CD14-positive monocyte (primary cell): ENCODE results near the gene ADIRF. TPM values are rescaled to one million over a fixed set of nuclear protein-coding genes. Genes with fewer than 3 reads are reported as not detected.
"Not testable (repeated sequence)": the region's sequence is repeated elsewhere in the genome, so short reads cannot be mapped to it uniquely, and the experiment has no call there.

Source experiments
- DNase-seq, 3 donors: peaks; one replicate each; pipeline ENCODE4 v3.0.0-alpha.2; 2011 to 2022
- H2AFZ ChIP-seq: 2 replicates; pipeline ENCODE4 v1.6.0; 2012; ENCODE audit warnings: mild to moderate bottlenecking, low read depth, low read length, inconsistent platforms; ENCODE audit not compliant: insufficient read depth, poor library complexity, severe bottlenecking
- H3K27ac ChIP-seq, 2 donors: 1 replicate in 1 of 2; 2 replicates in 1 of 2; pipeline ENCODE4 v1.5.1; 2012 to 2013; ENCODE audit warnings: low read length in 2 of 2, control low read depth in 1 of 2, inconsistent platforms in 1 of 2, low read depth in 1 of 2, mild to moderate bottlenecking in 1 of 2
- H3K27me3 ChIP-seq, 2 donors: one replicate each; pipeline versions ENCODE4 v1.6.0 to v1.6.1; 2011 to 2013; ENCODE audit warnings: low read length in 2 of 2; ENCODE audit not compliant: control insufficient read depth in 2 of 2, insufficient read depth in 2 of 2
- H3K36me3 ChIP-seq, 2 donors: replicated peaks in 1 of 2; 1 replicate in 1 of 2; 2 replicates in 1 of 2; pipeline versions ENCODE4 v1.5.1 to v1.6.1; 2012 to 2013; ENCODE audit warnings: low read length in 2 of 2, control low read depth in 1 of 2, inconsistent platforms in 1 of 2, mild to moderate bottlenecking in 1 of 2; ENCODE audit not compliant: insufficient read depth in 2 of 2, control insufficient read depth in 1 of 2
- H3K4me1 ChIP-seq, 2 donors: 1 replicate in 1 of 2; 2 replicates in 1 of 2; pipeline versions ENCODE4 v1.5.1 to v1.6.1; 2012 to 2013; ENCODE audit warnings: low read length in 2 of 2, control low read depth in 1 of 2, inconsistent platforms in 1 of 2, mild to moderate bottlenecking in 1 of 2, moderate library complexity in 1 of 2; ENCODE audit not compliant: insufficient read depth in 2 of 2, control insufficient read depth in 1 of 2
- H3K4me2 ChIP-seq: replicated peaks from 2 replicates; pipeline ENCODE3; 2012; ENCODE audit warnings: low read length, moderate library complexity, mild to moderate bottlenecking; ENCODE audit not compliant: poor library complexity, severe bottlenecking; ENCODE audit errors: extremely low read depth
- H3K4me3 ChIP-seq, 3 experiments: fragments of 200-600 bp in 1 of 3; sonication (generic) in 1 of 3; replicated peaks in 1 of 3; 1 replicate in 2 of 3; 2 replicates in 1 of 3; pipeline ENCODE4 v1.5.1; 2011 to 2013; ENCODE audit warnings: low read length in 3 of 3, mild to moderate bottlenecking in 3 of 3, control low read depth in 2 of 3, low read depth in 2 of 3, inconsistent platforms in 1 of 3, moderate library complexity in 1 of 3
- H3K79me2 ChIP-seq: 2 replicates; pipeline ENCODE4 v1.6.0; 2012; ENCODE audit warnings: mild to moderate bottlenecking, control low read depth, inconsistent platforms, low read length, moderate library complexity; ENCODE audit not compliant: insufficient read depth
- H3K9ac ChIP-seq: 2 replicates; pipeline ENCODE4 v1.6.0; 2017; ENCODE audit warnings: low read length, mild to moderate bottlenecking; ENCODE audit not compliant: insufficient read depth, poor library complexity, severe bottlenecking
- H3K9me3 ChIP-seq, 2 donors: replicated peaks in 1 of 2; 1 replicate in 1 of 2; 2 replicates in 1 of 2; pipeline versions ENCODE4 v1.5.1 to v1.6.1; 2012 to 2013; ENCODE audit warnings: low read length in 2 of 2, control low read depth in 1 of 2; ENCODE audit not compliant: control insufficient read depth in 1 of 2, insufficient read depth in 1 of 2
- H4K20me1 ChIP-seq: 2 replicates; pipeline ENCODE4 v1.6.0; 2012; ENCODE audit warnings: mild to moderate bottlenecking, low read length, control low read depth, moderate library complexity; ENCODE audit not compliant: insufficient read depth
- H3K27ac Mint-ChIP-seq, 7 donors: one replicate each; pipeline ENCODE4 v1.8.0; 2020; ENCODE audit warnings: mild to moderate bottlenecking in 7 of 7, mixed read lengths in 7 of 7, moderate library complexity in 6 of 7, inconsistent platforms in 2 of 7
- H3K27me3 Mint-ChIP-seq, 3 donors: one replicate each; pipeline ENCODE4 v1.8.0; 2021 to 2022; ENCODE audit warnings: low read depth in 3 of 3, mild to moderate bottlenecking in 3 of 3, mixed read lengths in 3 of 3, moderate library complexity in 3 of 3, inconsistent platforms in 1 of 3
- H3K36me3 Mint-ChIP-seq, 2 donors: one replicate each; pipeline ENCODE4 v1.8.0; 2020; ENCODE audit warnings: mixed read lengths in 2 of 2, inconsistent platforms in 1 of 2, mild to moderate bottlenecking in 1 of 2
- H3K4me1 Mint-ChIP-seq: one replicate; pipeline ENCODE4 v1.8.0; 2020; ENCODE audit warnings: mild to moderate bottlenecking, mixed read lengths
- H3K4me3 Mint-ChIP-seq, 2 donors: one replicate each; pipeline ENCODE4 v1.8.0; 2020; ENCODE audit warnings: mild to moderate bottlenecking in 2 of 2, mixed read lengths in 2 of 2, moderate library complexity in 1 of 2
- H3K9me3 Mint-ChIP-seq, 7 donors: one replicate each; pipeline ENCODE4 v1.8.0; 2020 to 2022; ENCODE audit warnings: mixed read lengths in 7 of 7, mild to moderate bottlenecking in 6 of 7, moderate library complexity in 6 of 7, inconsistent platforms in 2 of 7
- CTCF ChIP-seq: fragments of 200-600 bp; IDR thresholded peaks from one replicate; pipeline ENCODE4 v1.8.0; 2022; ENCODE audit warnings: antibody characterized with exemption, mild to moderate bottlenecking
- WGBS: methylation state at CpG from one replicate; pipeline ENCODE4 v1.1.5; 2013; ENCODE audit warnings: missing lambda C conversion rate; ENCODE audit not compliant: insufficient coverage; 5-methylcytosine and 5-hydroxymethylcytosine counted together
- intact Hi-C, 2 donors: fragments of 100-400 bp; cut with micrococcal nuclease; formaldehyde crosslinking; loops; one replicate each; pipeline versions ENCODE4 v1.15.0 to v1.15.1; 2023
- polyA plus RNA-seq, 3 donors: library from polyadenylated mRNA; depleted of rRNA in 1 of 3; unstranded in 2 of 3; stranded (reverse) in 1 of 3; fragments of 300-500 nt in 2 of 3; fragments of >200 nt in 1 of 3; fragmentation: Illumina TruSeq in 2 of 3; gene quantifications; 1 replicate in 2 of 3; 2 replicates in 1 of 3; pipeline ENCODE4 v1.2.3, GENCODE V29; 2012 to 2021

Gene ADIRF
- polyA plus RNA-seq, 3 donors: 0.19 TPM; not detected in 2

GRCh38 chr10:87000491-87000890, 32.2 kb downstream of the ADIRF start:
- H3K9ac ChIP-seq: no peak overlapping the region
- no peaks in the 10 kb centered on the region for H4K20me1 ChIP-seq
- WGBS: no CpG with 5 or more reads among the region's 3 CpGs
- Mint-ChIP-seq H3K27ac (peak overlapping the region in 1 of 7 donors; percentile 81), H3K9me3 (no peaks in the 10 kb centered on the region), H3K36me3 (no peaks in the 10 kb centered on the region), H3K4me1 (peaks cover 10% of the 10 kb centered on the region), H3K4me3 (no peak overlapping the region), H3K27me3 (no peaks in the 10 kb centered on the region)
- intact Hi-C loops: no loop called here
- H3K4me1 ChIP-seq: peaks cover 0 to 4% of the 10 kb centered on the region in 2 donors
- H2AFZ ChIP-seq: no peak overlapping the region
- no peaks in the 10 kb centered on the region for H3K79me2 ChIP-seq
- DNase-seq: peak; percentile 3 to 48 (median 27)
- H3K36me3 ChIP-seq: no peaks in the 10 kb centered on the region
- TF ChIP-seq CTCF: no peak
- H3K9me3 ChIP-seq: no peaks in the 10 kb centered on the region
- no peaks in the 10 kb centered on the region for H3K27me3 ChIP-seq
- H3K4me3 ChIP-seq: no peak overlapping the region
- H3K4me2 ChIP-seq: no peak overlapping the region
- no peak overlapping the region for H3K27ac ChIP-seq

- H3K79me2 ChIP-seq, H3K9ac ChIP-seq, intact Hi-C loops, H3K4me1 ChIP-seq, H3K4me3 ChIP-seq, H4K20me1 ChIP-seq, H3K27me3 Mint-ChIP-seq, H3K27me3 ChIP-seq, H3K36me3 ChIP-seq, H3K4me3 Mint-ChIP-seq, H3K4me1 Mint-ChIP-seq, H3K9me3 Mint-ChIP-seq, H3K27ac ChIP-seq, H2AFZ ChIP-seq, H3K27ac Mint-ChIP-seq, DNase-seq, H3K9me3 ChIP-seq, H3K36me3 Mint-ChIP-seq, H3K4me2 ChIP-seq: not testable (repeated sequence)
- no CpG with 5 or more reads among the region's 1 CpG for WGBS
Measured at GRCh38 chr10:87007124-87007523, 38.8 kb downstream of the ADIRF start.

- H3K36me3 ChIP-seq, H3K4me1 ChIP-seq, H3K27ac Mint-ChIP-seq, H3K27me3 Mint-ChIP-seq, H3K4me3 ChIP-seq, H3K27ac ChIP-seq, H3K4me1 Mint-ChIP-seq, H3K9ac ChIP-seq, DNase-seq, H3K4me3 Mint-ChIP-seq, H4K20me1 ChIP-seq, H3K9me3 ChIP-seq, H3K4me2 ChIP-seq, H3K79me2 ChIP-seq, intact Hi-C loops, H3K9me3 Mint-ChIP-seq, H3K27me3 ChIP-seq, H2AFZ ChIP-seq, H3K36me3 Mint-ChIP-seq: not testable (repeated sequence)
- WGBS: no CpG with 5 or more reads among the region's 6 CpGs
Measured at GRCh38 chr10:87007674-87008073, 39.4 kb downstream of the ADIRF start.

- intact Hi-C loops, H3K9ac ChIP-seq, H3K4me3 ChIP-seq, H2AFZ ChIP-seq, H3K4me1 ChIP-seq, H3K4me3 Mint-ChIP-seq, H3K27ac Mint-ChIP-seq, H3K36me3 ChIP-seq, H3K36me3 Mint-ChIP-seq, H3K27me3 ChIP-seq, H3K4me2 ChIP-seq, DNase-seq, H3K79me2 ChIP-seq, H4K20me1 ChIP-seq, H3K9me3 Mint-ChIP-seq, H3K27ac ChIP-seq, H3K4me1 Mint-ChIP-seq, H3K9me3 ChIP-seq, H3K27me3 Mint-ChIP-seq: not testable (repeated sequence)
- WGBS: no CpG with 5 or more reads among the region's 7 CpGs
Measured at GRCh38 chr10:87008303-87008702, 40.0 kb downstream of the ADIRF start.
